ENCODE data around the gene LEPROT.

DNA sequence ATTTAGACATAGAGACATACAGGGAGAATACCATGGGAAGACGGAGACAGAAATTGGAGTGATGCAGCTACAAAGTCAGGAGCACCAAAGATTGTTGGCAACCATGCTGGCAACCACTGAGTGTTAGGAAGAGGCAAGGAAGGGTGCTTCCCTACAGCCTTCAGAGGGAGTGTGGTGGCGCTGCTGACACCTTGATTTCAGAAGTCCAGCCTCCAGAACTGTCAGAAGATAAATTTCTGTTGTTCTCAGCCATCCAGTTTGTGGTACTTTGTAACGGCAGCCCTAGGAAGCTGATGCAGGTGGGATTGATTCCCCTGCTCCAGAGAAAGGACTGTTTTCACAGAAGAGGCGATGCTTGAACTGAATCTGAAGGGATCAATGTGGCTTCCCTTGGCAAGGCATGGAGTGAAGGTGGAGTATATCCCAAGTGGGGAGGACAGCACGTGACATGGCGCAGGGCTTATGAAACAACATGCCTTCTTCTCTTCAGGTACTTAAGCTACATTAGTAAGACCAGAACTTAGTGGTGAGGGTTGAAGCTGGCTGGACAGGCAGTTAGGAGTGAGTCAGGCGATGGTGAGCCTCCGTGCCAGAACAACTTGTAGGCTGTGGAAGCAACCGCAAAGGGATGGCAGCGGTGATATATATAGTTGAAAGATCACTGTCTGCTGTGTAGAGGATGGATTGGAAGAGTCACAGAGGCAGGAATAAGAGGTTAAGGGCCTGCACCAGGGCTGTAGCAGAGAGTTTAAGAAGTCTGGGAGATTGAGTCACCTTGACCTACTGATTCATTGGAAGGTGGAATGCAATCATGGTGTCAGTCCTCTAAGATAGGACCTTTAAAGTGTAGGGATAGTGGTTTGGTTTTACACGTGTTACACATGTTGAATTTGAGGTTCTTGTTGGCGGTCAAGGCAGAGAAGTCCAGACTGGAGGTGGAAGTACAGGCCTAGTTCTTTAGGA, 2.1 kb downstream of the LEPROT start:
- TF ChIP-seq, protein P1, sequence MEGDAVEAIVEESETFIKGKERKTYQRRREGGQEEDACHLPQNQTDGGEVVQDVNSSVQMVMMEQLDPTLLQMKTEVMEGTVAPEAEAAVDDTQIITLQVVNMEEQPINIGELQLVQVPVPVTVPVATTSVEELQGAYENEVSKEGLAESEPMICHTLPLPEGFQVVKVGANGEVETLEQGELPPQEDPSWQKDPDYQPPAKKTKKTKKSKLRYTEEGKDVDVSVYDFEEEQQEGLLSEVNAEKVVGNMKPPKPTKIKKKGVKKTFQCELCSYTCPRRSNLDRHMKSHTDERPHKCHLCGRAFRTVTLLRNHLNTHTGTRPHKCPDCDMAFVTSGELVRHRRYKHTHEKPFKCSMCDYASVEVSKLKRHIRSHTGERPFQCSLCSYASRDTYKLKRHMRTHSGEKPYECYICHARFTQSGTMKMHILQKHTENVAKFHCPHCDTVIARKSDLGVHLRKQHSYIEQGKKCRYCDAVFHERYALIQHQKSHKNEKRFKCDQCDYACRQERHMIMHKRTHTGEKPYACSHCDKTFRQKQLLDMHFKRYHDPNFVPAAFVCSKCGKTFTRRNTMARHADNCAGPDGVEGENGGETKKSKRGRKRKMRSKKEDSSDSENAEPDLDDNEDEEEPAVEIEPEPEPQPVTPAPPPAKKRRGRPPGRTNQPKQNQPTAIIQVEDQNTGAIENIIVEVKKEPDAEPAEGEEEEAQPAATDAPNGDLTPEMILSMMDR (IDR thresholded peaks at IDR 0.05 in 4 of 5, conservative IDR thresholded peaks at IDR 0.05 in 1 of 5), result no peak
- TF ChIP-seq POLR2A (IDR thresholded peaks at IDR 0.05), result no peak
